B cell (primary cell): ENCODE results near the gene JPT2. TPM values are rescaled to one million over a fixed set of nuclear protein-coding genes. Genes with fewer than 3 reads are reported as not detected.

Source experiments
- ATAC-seq: fragments of 200-7000 bp; cut with Tn5 transposase; one replicate; pipeline ENCODE4 v1.10.0; 2021; ENCODE audit warnings: low read depth, mild to moderate bottlenecking, moderate number of reproducible peaks, moderate library complexity
- CTCF ChIA-PET: fragments of 350-600 bp; sonication (Branson Sonifier 250); formaldehyde crosslinking; loops from one replicate; lab custom pipeline; 2021; ENCODE audit warnings: antibody characterized with exemption, inconsistent platforms; lab: Charles Lee
- POLR2A ChIA-PET: fragments of 350-600 bp; sonication (Branson Sonifier 250); formaldehyde crosslinking; loops from one replicate; lab custom pipeline; 2021; ENCODE audit warnings: antibody characterized with exemption; lab: Charles Lee
- DNase-seq: peaks from one replicate; pipeline ENCODE4 v3.0.0; 2013
- H2AFZ ChIP-seq: 2 replicates; pipeline ENCODE4 v1.6.1; 2012; ENCODE audit warnings: mild to moderate bottlenecking, low read depth, low read length; ENCODE audit not compliant: insufficient read depth, poor library complexity, severe bottlenecking
- H3K27ac ChIP-seq, 2 donors: 1 replicate in 1 of 2; 2 replicates in 1 of 2; pipeline ENCODE4 v1.5.1; 2012 to 2013; ENCODE audit warnings: low read length in 2 of 2, mild to moderate bottlenecking in 2 of 2, moderate library complexity in 1 of 2
- H3K27me3 ChIP-seq, 4 experiments: fragments of 200-600 bp in 1 of 4; sonication (generic) in 1 of 4; replicated peaks in 1 of 4; 1 replicate in 2 of 4; 2 replicates in 2 of 4; pipeline versions ENCODE4 v1.6.1 to v1.7.0; 2013 to 2016; ENCODE audit warnings: low read length in 3 of 4, mild to moderate bottlenecking in 2 of 4, mixed read lengths in 1 of 4, moderate library complexity in 1 of 4; ENCODE audit not compliant: insufficient read depth in 4 of 4, control insufficient read depth in 3 of 4; ENCODE audit errors: control extremely low read depth in 1 of 4
- H3K36me3 ChIP-seq, 2 experiments: replicated peaks in 1 of 2; 1 replicate in 1 of 2; 2 replicates in 1 of 2; pipeline versions ENCODE4 v1.6.1 to v1.7.1; 2013; ENCODE audit warnings: low read length in 1 of 2; ENCODE audit not compliant: insufficient read depth in 2 of 2, control insufficient read depth in 1 of 2; ENCODE audit errors: control extremely low read depth in 1 of 2, extremely low read depth in 1 of 2
- H3K4me1 ChIP-seq, 2 donors: fragments of 200-600 bp in 1 of 2; sonication (generic) in 1 of 2; 1 replicate in 1 of 2; 2 replicates in 1 of 2; pipeline versions ENCODE4 v1.5.1 to v1.6.1; 2013 to 2017; ENCODE audit warnings: low read length in 2 of 2; ENCODE audit not compliant: control insufficient read depth in 2 of 2, insufficient read depth in 2 of 2
- H3K4me2 ChIP-seq: replicated peaks from 2 replicates; pipeline ENCODE3; 2012; ENCODE audit warnings: mild to moderate bottlenecking, low read depth, low read length; ENCODE audit not compliant: poor library complexity, severe bottlenecking
- H3K4me3 ChIP-seq, 5 experiments: fragments of 200-600 bp in 1 of 5; sonication (generic) in 1 of 5; 1 replicate in 3 of 5; 2 replicates in 2 of 5; pipeline versions ENCODE4 v1.5.1 to v1.7.0; 2011 to 2016; ENCODE audit warnings: low read length in 4 of 5, mild to moderate bottlenecking in 4 of 5, low read depth in 2 of 5, control low read depth in 1 of 5, moderate library complexity in 1 of 5; ENCODE audit not compliant: insufficient read depth in 1 of 5; ENCODE audit errors: control extremely low read depth in 1 of 5, extremely low read depth in 1 of 5
- H3K79me2 ChIP-seq: fragments of 200-600 bp; sonication (generic); one replicate; pipeline ENCODE4 v1.6.0; 2016; ENCODE audit warnings: low read length; ENCODE audit not compliant: control insufficient read depth, insufficient read depth
- H3K9ac ChIP-seq: fragments of 200-600 bp; sonication (generic); 2 replicates; pipeline ENCODE4 v1.6.1; 2017; ENCODE audit warnings: mild to moderate bottlenecking, low read length, moderate library complexity
- H3K9me3 ChIP-seq, 3 donors: one replicate each; pipeline versions ENCODE4 v1.6.1 to v1.7.1; 2013; ENCODE audit warnings: low read length in 2 of 3; ENCODE audit not compliant: control insufficient read depth in 2 of 3, insufficient read depth in 1 of 3; ENCODE audit errors: control extremely low read depth in 1 of 3
- H4K20me1 ChIP-seq: 2 replicates; pipeline ENCODE4 v1.6.0; 2012; ENCODE audit warnings: mild to moderate bottlenecking, low read length; ENCODE audit not compliant: insufficient read depth, control insufficient read depth, poor library complexity, severe bottlenecking
- H3K27ac Mint-ChIP-seq: one replicate; pipeline ENCODE4 v1.8.0; 2021; ENCODE audit warnings: mixed read lengths
- H3K27me3 Mint-ChIP-seq: one replicate; pipeline ENCODE4 v1.8.0; 2021; ENCODE audit warnings: mixed read lengths
- H3K4me1 Mint-ChIP-seq: one replicate; pipeline ENCODE4 v1.8.0; 2021; ENCODE audit warnings: mixed read lengths
- H3K4me3 Mint-ChIP-seq: one replicate; pipeline ENCODE4 v1.8.0; 2021; ENCODE audit warnings: mixed read lengths
- H3K9me3 Mint-ChIP-seq: one replicate; pipeline ENCODE4 v1.8.0; 2022; ENCODE audit warnings: mixed read lengths; ENCODE audit not compliant: insufficient read depth
- EZH2 ChIP-seq: IDR thresholded peaks from 2 replicates; pipeline ENCODE4 v1.6.1; 2012; ENCODE audit warnings: borderline replicate concordance, low read depth, mild to moderate bottlenecking, moderate library complexity, low read length; ENCODE audit not compliant: insufficient read depth, poor library complexity, severe bottlenecking
- WGBS: methylation state at CpG from one replicate; pipeline ENCODE4 v1.1.5; 2013; ENCODE audit warnings: missing lambda C conversion rate; ENCODE audit not compliant: insufficient coverage; 5-methylcytosine and 5-hydroxymethylcytosine counted together
- intact Hi-C: fragments of 100-400 bp; cut with micrococcal nuclease; formaldehyde crosslinking; loops from one replicate; pipeline ENCODE4 v1.10.0; 2022
- polyA plus RNA-seq: library from polyadenylated mRNA; depleted of rRNA; stranded (reverse); fragments of >200 nt; gene quantifications from 2 replicates; pipeline ENCODE4 v1.2.3, GENCODE V29; 2012
- total RNA-seq, 2 donors: library from RNA; stranded (reverse); fragments of 120-200 nt in 1 of 2; gene quantifications; 1 replicate in 1 of 2; 2 replicates in 1 of 2; pipeline versions ENCODE4 v1.2.3 to v1.2.4, GENCODE V29; 2013 to 2022
- TF ChIP-seq, protein P1 (sequence below): fragments of 200-600 bp; IDR thresholded peaks from one replicate; pipeline ENCODE4 v1.8.0; 2022; ENCODE audit warnings: antibody characterized with exemption, mild to moderate bottlenecking

Gene JPT2
- total and polyA plus RNA-seq, 2 donors (not counting 1 experiment from before 2014, with no cell fraction given): 10.7 to 45.7 TPM

DNA sequence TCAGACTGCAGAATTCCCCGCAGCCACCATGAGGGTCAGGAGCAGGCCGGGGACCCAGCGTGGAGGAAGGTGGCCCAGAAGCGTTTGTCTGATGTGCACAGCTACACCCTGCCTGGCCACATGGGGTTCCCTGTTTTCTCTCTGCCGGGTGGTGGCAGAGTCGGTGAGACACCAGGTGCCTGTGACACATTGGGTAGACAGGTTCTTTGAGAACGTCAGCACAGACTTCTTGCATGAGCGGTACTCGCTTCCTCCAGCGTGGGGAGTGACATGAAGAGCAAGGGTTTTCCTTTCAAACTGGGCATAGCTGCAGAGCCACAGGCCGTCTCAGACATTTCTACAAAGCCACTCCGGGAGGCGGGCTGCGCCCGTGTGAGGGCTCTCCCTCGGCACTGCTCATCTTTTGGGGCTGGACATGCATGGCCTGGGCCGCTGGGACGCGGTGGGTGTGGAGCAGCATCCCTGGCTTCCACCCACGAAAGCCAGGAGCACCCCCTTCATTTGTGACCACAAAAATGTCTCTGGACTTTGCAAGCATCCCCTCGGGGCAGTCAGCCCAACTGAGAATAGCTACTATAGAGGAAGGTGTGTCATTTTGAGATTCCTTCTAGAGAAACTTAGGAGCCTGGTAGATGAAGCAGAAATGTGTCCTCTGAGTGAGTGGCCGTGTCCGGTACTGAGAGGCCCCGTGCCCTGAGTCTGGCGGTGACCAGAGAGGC, 67.3 kb downstream of the JPT2 start:
- WGBS: 93% methylated on average over 25 of the region's 25 CpGs
- intact Hi-C loops: no loop called here
- Histone ChIP-seq H3K36me3 (peaks cover 0 to 70% of the 10 kb centered on the region in 2 experiments), H3K9ac (no peak overlapping the region), H3K4me3 (no peak overlapping the region), H3K27ac (no peak overlapping the region), H3K27me3 (no peaks in the 10 kb centered on the region), H4K20me1 (peaks cover 65% of the 10 kb centered on the region), H2AFZ (no peak overlapping the region), H3K4me2 (no peak overlapping the region), H3K4me1 (no peaks in the 10 kb centered on the region), H3K79me2 (peaks cover 65% of the 10 kb centered on the region), H3K9me3 (no peaks in the 10 kb centered on the region)
- no peak for TF ChIP-seq EZH2
- TF ChIP-seq, protein P1, sequence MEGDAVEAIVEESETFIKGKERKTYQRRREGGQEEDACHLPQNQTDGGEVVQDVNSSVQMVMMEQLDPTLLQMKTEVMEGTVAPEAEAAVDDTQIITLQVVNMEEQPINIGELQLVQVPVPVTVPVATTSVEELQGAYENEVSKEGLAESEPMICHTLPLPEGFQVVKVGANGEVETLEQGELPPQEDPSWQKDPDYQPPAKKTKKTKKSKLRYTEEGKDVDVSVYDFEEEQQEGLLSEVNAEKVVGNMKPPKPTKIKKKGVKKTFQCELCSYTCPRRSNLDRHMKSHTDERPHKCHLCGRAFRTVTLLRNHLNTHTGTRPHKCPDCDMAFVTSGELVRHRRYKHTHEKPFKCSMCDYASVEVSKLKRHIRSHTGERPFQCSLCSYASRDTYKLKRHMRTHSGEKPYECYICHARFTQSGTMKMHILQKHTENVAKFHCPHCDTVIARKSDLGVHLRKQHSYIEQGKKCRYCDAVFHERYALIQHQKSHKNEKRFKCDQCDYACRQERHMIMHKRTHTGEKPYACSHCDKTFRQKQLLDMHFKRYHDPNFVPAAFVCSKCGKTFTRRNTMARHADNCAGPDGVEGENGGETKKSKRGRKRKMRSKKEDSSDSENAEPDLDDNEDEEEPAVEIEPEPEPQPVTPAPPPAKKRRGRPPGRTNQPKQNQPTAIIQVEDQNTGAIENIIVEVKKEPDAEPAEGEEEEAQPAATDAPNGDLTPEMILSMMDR: no peak
- ChIA-PET CTCF (interaction anchor here (0.9 kb wide), 1 partner anchor 35 kb away, joined by 3 read pairs; no protein-coding TSS in a partner anchor), POLR2A (no interaction called here)
- DNase-seq (no peak), ATAC-seq (no peak)
- H3K9me3 Mint-ChIP-seq: no peaks in the 10 kb centered on the region
- no peak overlapping the region for H3K4me3 Mint-ChIP-seq
- no peak overlapping the region for H3K27ac Mint-ChIP-seq
- H3K4me1 Mint-ChIP-seq: no peaks in the 10 kb centered on the region
- H3K27me3 Mint-ChIP-seq: no peaks in the 10 kb centered on the region
